ENCODE measurements around the gene CCL28. TPM values are rescaled to one million over a fixed set of nuclear protein-coding genes. Genes with fewer than 3 reads are reported as not detected.

CCL28 gene
- total and polyA plus RNA-seq, 2 of the 13 experiments (the other 11 are each of a cell fraction or from before 2014, with no cell fraction given) = 0.03 TPM; not detected in 1

DNA sequence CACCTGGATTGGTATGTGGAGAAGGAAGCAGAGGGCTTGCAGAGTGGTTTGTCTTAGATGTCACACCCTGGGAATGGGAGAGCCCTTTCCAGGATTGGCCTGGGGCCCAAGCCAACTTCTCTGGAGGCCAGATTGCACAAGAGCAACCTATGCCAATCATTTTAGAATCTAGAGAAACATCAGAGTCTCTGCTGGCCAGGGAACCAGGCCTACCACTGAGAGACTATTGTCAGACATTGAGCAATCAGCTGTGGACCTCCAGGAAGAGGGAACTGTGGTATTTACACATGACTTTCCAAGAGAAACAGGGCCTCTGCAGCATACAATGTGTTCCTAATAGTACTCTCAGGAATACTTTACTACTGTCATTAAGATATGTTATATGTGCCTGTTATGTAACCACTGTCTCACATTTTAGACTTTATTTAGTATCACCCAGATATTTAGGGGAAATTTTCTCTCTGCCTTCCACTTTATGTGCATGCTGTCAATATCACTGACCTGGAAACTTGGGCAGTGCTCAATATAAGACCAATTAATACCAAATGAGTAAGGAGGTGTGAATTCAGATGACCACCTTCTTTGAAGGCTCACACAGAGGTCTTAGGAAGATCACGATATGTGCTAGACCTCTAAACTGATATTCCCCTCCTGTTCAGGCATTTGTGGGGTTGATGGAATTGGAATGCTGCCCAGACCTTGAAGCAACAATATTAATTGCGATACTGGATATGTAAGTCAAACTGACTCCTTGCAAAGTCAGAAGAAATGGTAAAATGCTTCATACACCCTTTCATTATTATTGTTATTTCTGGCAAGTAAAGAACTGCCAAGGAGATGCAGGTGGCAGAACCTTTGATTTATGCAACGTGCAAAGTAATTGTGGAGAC, 20.5 kb upstream of the CCL28 start (continued):
- TF ChIP-seq PHF8 (CRISPR knock-in tag; IDR thresholded peaks at IDR 0.05) = peak; percentile 47; the same call in 1 of the 2 replicates
- no peak; the same call in 1 of the 2 replicates for TF ChIP-seq KDM4B (CRISPR knock-in tag; IDR thresholded peaks at IDR 0.05)
- TF ChIP-seq, protein P1, sequence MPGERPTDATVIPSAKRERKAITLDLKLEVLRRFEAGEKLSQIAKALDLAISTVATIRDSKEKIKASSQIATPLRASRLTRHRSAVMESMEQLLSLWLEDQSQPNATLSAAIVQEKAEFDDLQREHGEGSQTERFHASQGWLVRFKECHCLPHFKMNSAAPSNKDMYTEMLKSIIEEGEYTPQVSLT (CRISPR knock-in tag; IDR thresholded peaks at IDR 0.05; ENCODE audit: borderline replicate concordance, low read depth) = no peak
- no peak for TF ChIP-seq SOX6 (IDR thresholded peaks at IDR 0.05)
- peak; percentile 97 for TF ChIP-seq SOX6 (CRISPR knock-in tag; IDR thresholded peaks at IDR 0.05)
- TF ChIP-seq ZFP41 (CRISPR knock-in tag; IDR thresholded peaks at IDR 0.05; ENCODE audit: borderline replicate concordance) = no peak
- no peak for TF ChIP-seq NFKB2 (CRISPR knock-in tag; IDR thresholded peaks at IDR 0.05; ENCODE audit: borderline replicate concordance)
- TF ChIP-seq RFX5 (IDR thresholded peaks at IDR 0.05; ENCODE audit: low read depth, low read length) = no peak
- TF ChIP-seq ZNF207 (IDR thresholded peaks at IDR 0.05; ENCODE audit: borderline replicate concordance) = no peak
- TF ChIP-seq ZFY (CRISPR knock-in tag; IDR thresholded peaks at IDR 0.05) = peak; percentile 77
- TF ChIP-seq YY1 (IDR thresholded peaks at IDR 0.05; ENCODE audit: insufficient read depth, insufficient replicate concordance, low read depth, low read length) = no peak
- peak; percentile 47; the same call in 1 of the 2 replicates for TF ChIP-seq JUND (CRISPR knock-in tag; IDR thresholded peaks at IDR 0.05)
- TF ChIP-seq ZNF101 (CRISPR knock-in tag; IDR thresholded peaks at IDR 0.05; ENCODE audit: borderline replicate concordance, low read depth) = no peak
- peak; percentile 86 for TF ChIP-seq TCF7 (IDR thresholded peaks at IDR 0.05; ENCODE audit: low read depth)
- TF ChIP-seq ZNF20 (CRISPR knock-in tag; IDR thresholded peaks at IDR 0.05) = no peak
- TF ChIP-seq, protein P2, sequence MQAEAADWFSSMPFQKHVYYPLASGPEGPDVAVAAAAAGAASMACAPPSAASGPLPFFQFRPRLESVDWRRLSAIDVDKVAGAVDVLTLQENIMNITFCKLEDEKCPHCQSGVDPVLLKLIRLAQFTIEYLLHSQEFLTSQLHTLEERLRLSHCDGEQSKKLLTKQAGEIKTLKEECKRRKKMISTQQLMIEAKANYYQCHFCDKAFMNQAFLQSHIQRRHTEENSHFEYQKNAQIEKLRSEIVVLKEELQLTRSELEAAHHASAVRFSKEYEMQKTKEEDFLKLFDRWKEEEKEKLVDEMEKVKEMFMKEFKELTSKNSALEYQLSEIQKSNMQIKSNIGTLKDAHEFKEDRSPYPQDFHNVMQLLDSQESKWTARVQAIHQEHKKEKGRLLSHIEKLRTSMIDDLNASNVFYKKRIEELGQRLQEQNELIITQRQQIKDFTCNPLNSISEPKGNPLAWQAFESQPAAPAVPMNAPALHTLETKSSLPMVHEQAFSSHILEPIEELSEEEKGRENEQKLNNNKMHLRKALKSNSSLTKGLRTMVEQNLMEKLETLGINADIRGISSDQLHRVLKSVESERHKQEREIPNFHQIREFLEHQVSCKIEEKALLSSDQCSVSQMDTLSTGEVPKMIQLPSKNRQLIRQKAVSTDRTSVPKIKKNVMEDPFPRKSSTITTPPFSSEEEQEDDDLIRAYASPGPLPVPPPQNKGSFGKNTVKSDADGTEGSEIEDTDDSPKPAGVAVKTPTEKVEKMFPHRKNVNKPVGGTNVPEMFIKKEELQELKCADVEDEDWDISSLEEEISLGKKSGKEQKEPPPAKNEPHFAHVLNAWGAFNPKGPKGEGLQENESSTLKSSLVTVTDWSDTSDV (CRISPR knock-in tag; IDR thresholded peaks at IDR 0.05) = no peak
- no peak for TF ChIP-seq ZNF879 (CRISPR knock-in tag; IDR thresholded peaks at IDR 0.05)
- no peak for TF ChIP-seq ZNF234 (CRISPR knock-in tag; conservative IDR thresholded peaks at IDR 0.05)
- 0 out of 2 replicates have a peak, but pooled peaks have one; percentile 83 for TF ChIP-seq ZNF292 (CRISPR knock-in tag; IDR thresholded peaks at IDR 0.05; ENCODE audit: borderline replicate concordance, low read depth)
- no peak for TF ChIP-seq ZNF672 (CRISPR knock-in tag; IDR thresholded peaks at IDR 0.05)
- TF ChIP-seq HIVEP1 (CRISPR knock-in tag; IDR thresholded peaks at IDR 0.05) = peak; percentile 36; the same call in 1 of the 2 replicates
- peak; percentile 40; the same call in 1 of the 2 replicates for TF ChIP-seq HNF4G (IDR thresholded peaks at IDR 0.05; ENCODE audit: borderline replicate concordance, low read depth, low read length)
- TF ChIP-seq HNF4G (CRISPR knock-in tag; IDR thresholded peaks at IDR 0.05; ENCODE audit: borderline replicate concordance, low read depth) = no peak
- TF ChIP-seq, protein P3, sequence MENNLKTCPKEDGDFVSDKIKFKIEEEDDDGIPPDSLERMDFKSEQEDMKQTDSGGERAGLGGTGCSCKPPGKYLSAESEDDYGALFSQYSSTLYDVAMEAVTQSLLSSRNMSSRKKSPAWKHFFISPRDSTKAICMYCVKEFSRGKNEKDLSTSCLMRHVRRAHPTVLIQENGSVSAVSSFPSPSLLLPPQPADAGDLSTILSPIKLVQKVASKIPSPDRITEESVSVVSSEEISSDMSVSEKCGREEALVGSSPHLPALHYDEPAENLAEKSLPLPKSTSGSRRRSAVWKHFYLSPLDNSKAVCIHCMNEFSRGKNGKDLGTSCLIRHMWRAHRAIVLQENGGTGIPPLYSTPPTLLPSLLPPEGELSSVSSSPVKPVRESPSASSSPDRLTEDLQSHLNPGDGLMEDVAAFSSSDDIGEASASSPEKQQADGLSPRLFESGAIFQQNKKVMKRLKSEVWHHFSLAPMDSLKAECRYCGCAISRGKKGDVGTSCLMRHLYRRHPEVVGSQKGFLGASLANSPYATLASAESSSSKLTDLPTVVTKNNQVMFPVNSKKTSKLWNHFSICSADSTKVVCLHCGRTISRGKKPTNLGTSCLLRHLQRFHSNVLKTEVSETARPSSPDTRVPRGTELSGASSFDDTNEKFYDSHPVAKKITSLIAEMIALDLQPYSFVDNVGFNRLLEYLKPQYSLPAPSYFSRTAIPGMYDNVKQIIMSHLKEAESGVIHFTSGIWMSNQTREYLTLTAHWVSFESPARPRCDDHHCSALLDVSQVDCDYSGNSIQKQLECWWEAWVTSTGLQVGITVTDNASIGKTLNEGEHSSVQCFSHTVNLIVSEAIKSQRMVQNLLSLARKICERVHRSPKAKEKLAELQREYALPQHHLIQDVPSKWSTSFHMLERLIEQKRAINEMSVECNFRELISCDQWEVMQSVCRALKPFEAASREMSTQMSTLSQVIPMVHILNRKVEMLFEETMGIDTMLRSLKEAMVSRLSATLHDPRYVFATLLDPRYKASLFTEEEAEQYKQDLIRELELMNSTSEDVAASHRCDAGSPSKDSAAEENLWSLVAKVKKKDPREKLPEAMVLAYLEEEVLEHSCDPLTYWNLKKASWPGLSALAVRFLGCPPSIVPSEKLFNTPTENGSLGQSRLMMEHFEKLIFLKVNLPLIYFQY (CRISPR knock-in tag; IDR thresholded peaks at IDR 0.05; ENCODE audit: borderline replicate concordance) = peak; percentile 69

All from HepG2 (cell line).